Keratinocyte (primary cell): ENCODE results near the gene CWC27. TPM values are rescaled to one million over a fixed set of nuclear protein-coding genes. Genes with fewer than 3 reads are reported as not detected.

Experiments
- DNase-seq: peaks from one replicate; pipeline ENCODE4 v3.0.0-alpha.2; 2011; ENCODE audit warnings: low read depth, missing footprints, low spot score
- FAIRE-seq: peaks from 2 replicates; lab custom pipeline; 2011; peaks lifted over from hg19 to GRCh38; lab: Jason Lieb, UNC
- H2AFZ ChIP-seq: 2 replicates; pipeline ENCODE4 v1.6.0; 2012; ENCODE audit warnings: low read length, control low read depth, inconsistent platforms; ENCODE audit not compliant: control insufficient read depth
- H3K27ac ChIP-seq: 2 replicates; pipeline ENCODE4 v1.5.1; 2011; ENCODE audit warnings: low read length; ENCODE audit not compliant: control insufficient read depth, insufficient read depth
- H3K27me3 ChIP-seq: 3 replicates; pipeline ENCODE4 v1.6.0; 2011; ENCODE audit warnings: low read length; ENCODE audit not compliant: control insufficient read depth, insufficient read depth; ENCODE audit errors: extremely low read depth
- H3K36me3 ChIP-seq, 2 experiments: 2 replicates in 1 of 2; 3 replicates in 1 of 2; pipeline ENCODE4 v1.5.1; 2011; ENCODE audit warnings: low read length in 2 of 2, mild to moderate bottlenecking in 1 of 2; ENCODE audit not compliant: control insufficient read depth in 2 of 2, insufficient read depth in 2 of 2; ENCODE audit errors: extremely low read depth in 1 of 2
- H3K4me1 ChIP-seq: 3 replicates; pipeline ENCODE4 v1.5.1; 2011; ENCODE audit warnings: low read length; ENCODE audit not compliant: control insufficient read depth, insufficient read depth; ENCODE audit errors: extremely low read depth
- H3K4me2 ChIP-seq: 3 replicates; pipeline ENCODE4 v1.6.0; 2011; ENCODE audit warnings: low read depth, low read length; ENCODE audit not compliant: control insufficient read depth, insufficient read depth; ENCODE audit errors: extremely low read depth
- H3K4me3 ChIP-seq, 3 experiments: fragments of 200-600 bp in 1 of 3; sonication (generic) in 1 of 3; 2 replicates in 2 of 3; 3 replicates in 1 of 3; pipeline ENCODE4 v1.5.1; 2011 to 2016; ENCODE audit warnings: low read length in 3 of 3, mild to moderate bottlenecking in 3 of 3, control low read depth in 2 of 3, inconsistent platforms in 1 of 3, low read depth in 1 of 3, mixed read lengths in 1 of 3, mixed run types in 1 of 3, moderate library complexity in 1 of 3; ENCODE audit not compliant: control insufficient read depth in 2 of 3, insufficient read depth in 2 of 3; ENCODE audit errors: extremely low read depth in 1 of 3
- H3K79me2 ChIP-seq: 2 replicates; pipeline ENCODE4 v1.6.0; 2012; ENCODE audit warnings: low read length; ENCODE audit not compliant: control insufficient read depth, insufficient read depth
- H3K9ac ChIP-seq: 3 replicates; pipeline ENCODE4 v1.6.0; 2011; ENCODE audit warnings: low read length; ENCODE audit not compliant: control insufficient read depth, insufficient read depth; ENCODE audit errors: extremely low read depth
- H3K9me1 ChIP-seq: 3 replicates; pipeline ENCODE4 v1.6.0; 2011; ENCODE audit warnings: low read length; ENCODE audit not compliant: control insufficient read depth, insufficient read depth; ENCODE audit errors: extremely low read depth
- H3K9me3 ChIP-seq: 2 replicates; pipeline ENCODE4 v1.5.1; 2012; ENCODE audit warnings: low read depth, low read length; ENCODE audit not compliant: control insufficient read depth
- H4K20me1 ChIP-seq: 3 replicates; pipeline ENCODE4 v1.6.0; 2011; ENCODE audit warnings: low read length; ENCODE audit not compliant: control insufficient read depth, insufficient read depth; ENCODE audit errors: extremely low read depth
- EZH2 ChIP-seq: IDR thresholded peaks from one replicate; pipeline ENCODE4 v1.6.1; 2012; ENCODE audit warnings: inconsistent platforms, mild to moderate bottlenecking, low read length, moderate library complexity
- dilution Hi-C: fragments of 300-500 bp; cut with MboI; formaldehyde crosslinking; loops from one replicate; pipeline ENCODE4 v1.7.0; 2020; ENCODE audit warnings: low sequenced_read_pairs; ENCODE audit not compliant: extremely low pct_ligation_motif_present
- polyA plus RNA-seq, 5 experiments: library from polyadenylated mRNA; depleted of rRNA in 3 of 5; stranded (reverse) in 3 of 5; stranded (forward) in 1 of 5; unstranded in 1 of 5; fragments of >200 nt; gene quantifications; 1 replicate in 1 of 5; 2 replicates in 3 of 5; 3 replicates in 1 of 5; pipeline versions ENCODE4 v1.2.1 to v1.2.3, GENCODE V29; 2011 to 2012; ENCODE audit warnings: missing spikeins in 2 of 5, low read depth in 1 of 5, low replicate concordance in 1 of 5
- TF ChIP-seq, protein P1 (sequence below), 3 experiments: IDR thresholded peaks in 1 of 3; conservative IDR thresholded peaks in 1 of 3; optimal IDR thresholded peaks in 1 of 3; 2 replicates in 2 of 3; 3 replicates in 1 of 3; pipeline versions ENCODE3 to v1.5.1; 2011; ENCODE audit warnings: low read length in 3 of 3, mild to moderate bottlenecking in 3 of 3, moderate library complexity in 2 of 3, control low read depth in 1 of 3, inconsistent platforms in 1 of 3; ENCODE audit not compliant: insufficient read depth in 2 of 3; ENCODE audit errors: extremely low read depth in 1 of 3

CWC27 gene
- polyA plus RNA-seq, 1 donor (not counting 4 experiments of a cell fraction or from before 2014, with no cell fraction given) = 31.8 TPM

DNA sequence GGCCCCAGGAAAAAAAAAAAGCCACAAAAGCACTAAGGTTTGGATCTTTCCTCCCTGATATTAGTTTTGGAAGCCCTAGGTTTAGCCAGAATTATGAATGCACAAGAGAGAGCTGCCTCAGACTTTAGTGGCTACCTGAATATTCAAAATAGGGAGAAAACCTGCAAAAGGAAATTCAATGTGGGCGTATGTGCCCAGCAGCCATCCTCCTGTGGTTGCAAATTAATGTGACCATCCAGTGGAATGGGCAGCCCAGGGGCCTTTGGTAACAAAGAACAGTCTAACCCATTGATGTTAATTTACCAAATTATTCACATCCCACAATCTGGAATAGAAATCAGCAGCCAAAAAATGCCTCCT, 298.4 kb downstream of the CWC27 start:
- Histone ChIP-seq H3K9me3 (no peaks in the 10 kb centered on the region), H4K20me1 (no peaks in the 10 kb centered on the region), H2AFZ (no peak overlapping the region), H3K9ac (no peak overlapping the region), H3K9me1 (no peaks in the 10 kb centered on the region), H3K4me2 (no peak overlapping the region), H3K27ac (no peak overlapping the region), H3K4me3 (no peak overlapping the region), H3K79me2 (no peaks in the 10 kb centered on the region), H3K36me3 (no peaks in the 10 kb centered on the region), H3K4me1 (peaks cover 11% of the 10 kb centered on the region), H3K27me3 (no peaks in the 10 kb centered on the region)
- FAIRE-seq = no peak
- TF ChIP-seq EZH2 = no peak
- TF ChIP-seq, protein P1, sequence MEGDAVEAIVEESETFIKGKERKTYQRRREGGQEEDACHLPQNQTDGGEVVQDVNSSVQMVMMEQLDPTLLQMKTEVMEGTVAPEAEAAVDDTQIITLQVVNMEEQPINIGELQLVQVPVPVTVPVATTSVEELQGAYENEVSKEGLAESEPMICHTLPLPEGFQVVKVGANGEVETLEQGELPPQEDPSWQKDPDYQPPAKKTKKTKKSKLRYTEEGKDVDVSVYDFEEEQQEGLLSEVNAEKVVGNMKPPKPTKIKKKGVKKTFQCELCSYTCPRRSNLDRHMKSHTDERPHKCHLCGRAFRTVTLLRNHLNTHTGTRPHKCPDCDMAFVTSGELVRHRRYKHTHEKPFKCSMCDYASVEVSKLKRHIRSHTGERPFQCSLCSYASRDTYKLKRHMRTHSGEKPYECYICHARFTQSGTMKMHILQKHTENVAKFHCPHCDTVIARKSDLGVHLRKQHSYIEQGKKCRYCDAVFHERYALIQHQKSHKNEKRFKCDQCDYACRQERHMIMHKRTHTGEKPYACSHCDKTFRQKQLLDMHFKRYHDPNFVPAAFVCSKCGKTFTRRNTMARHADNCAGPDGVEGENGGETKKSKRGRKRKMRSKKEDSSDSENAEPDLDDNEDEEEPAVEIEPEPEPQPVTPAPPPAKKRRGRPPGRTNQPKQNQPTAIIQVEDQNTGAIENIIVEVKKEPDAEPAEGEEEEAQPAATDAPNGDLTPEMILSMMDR (optimal IDR thresholded peaks at IDR 0.05 in 1 of 3, IDR thresholded peaks at IDR 0.05 in 1 of 3, conservative IDR thresholded peaks at IDR 0.05 in 1 of 3; ENCODE audit: extremely low read depth in 1 of 3, insufficient read depth in 2 of 3, low read length in 3 of 3) = no peak
- dilution Hi-C loops = no loop called here
- DNase-seq = no peak

Other genes with a start within 250 kb of the CWC27 start
- gene SHISAL2B, start 78.4 kb upstream of the CWC27 start, polyA plus RNA-seq = not detected in 3 replicates
- 6.5 to 10.8 TPM (median 7.7 TPM) in 3 replicates for gene SREK1IP1, start 239 bp upstream of the CWC27 start, polyA plus RNA-seq